Neural progenitor cell (in vitro differentiated cells): ENCODE data around the gene FNTB. TPM values are rescaled to one million over a fixed set of nuclear protein-coding genes. Genes with fewer than 3 reads are reported as not detected.

Source experiments
- DNase-seq: peaks from one replicate; pipeline ENCODE4 v3.0.0-alpha.2; 2016; ENCODE audit warnings: low spot score
- H2AFZ ChIP-seq: fragments of 200-600 bp; sonication (generic); replicated peaks from 2 replicates; pipeline ENCODE4 v1.6.1; 2016; ENCODE audit warnings: antibody characterized with exemption
- H3F3A ChIP-seq: fragments of 200-600 bp; sonication (generic); 2 replicates; pipeline ENCODE4 v1.6.1; 2016; ENCODE audit warnings: antibody characterized with exemption, low read depth
- H3K27ac ChIP-seq: fragments of 200-600 bp; sonication (generic); 2 replicates; pipeline ENCODE4 v1.5.1; 2016; ENCODE audit warnings: mild to moderate bottlenecking
- H3K27me3 ChIP-seq: fragments of 200-600 bp; sonication (generic); 2 replicates; pipeline ENCODE4 v1.6.1; 2016; ENCODE audit warnings: mild to moderate bottlenecking, moderate library complexity
- H3K36me3 ChIP-seq: fragments of 200-600 bp; sonication (generic); 2 replicates; pipeline ENCODE4 v1.5.1; 2016
- H3K4me1 ChIP-seq: fragments of 200-600 bp; sonication (generic); 2 replicates; pipeline ENCODE4 v1.6.1; 2016; ENCODE audit warnings: mixed run types
- H3K4me2 ChIP-seq: fragments of 200-600 bp; sonication (generic); 2 replicates; pipeline ENCODE4 v1.6.1; 2016
- H3K4me3 ChIP-seq: fragments of 200-600 bp; sonication (generic); 2 replicates; pipeline ENCODE4 v1.5.1; 2016
- H3K79me2 ChIP-seq: fragments of 200-600 bp; sonication (generic); 2 replicates; pipeline ENCODE4 v1.6.1; 2016; ENCODE audit warnings: low read depth
- H3K9ac ChIP-seq: fragments of 200-600 bp; sonication (generic); 2 replicates; pipeline ENCODE4 v1.6.1; 2016
- H3K9me3 ChIP-seq: fragments of 200-600 bp; sonication (generic); 2 replicates; pipeline ENCODE4 v1.5.1; 2016; ENCODE audit warnings: low read depth
- H4K20me1 ChIP-seq: fragments of 200-600 bp; sonication (generic); 2 replicates; pipeline ENCODE4 v1.6.1; 2016; ENCODE audit warnings: low read depth
- H3K27ac Mint-ChIP-seq: 3 replicates; pipeline ENCODE4 v1.8.0; 2021; ENCODE audit warnings: mixed read lengths
- H3K27me3 Mint-ChIP-seq: 2 replicates; pipeline ENCODE4 v1.8.0; 2022; ENCODE audit warnings: low read depth, mild to moderate bottlenecking, inconsistent platforms, moderate library complexity, mixed read lengths; ENCODE audit not compliant: insufficient read depth
- H3K36me3 Mint-ChIP-seq: 3 replicates; pipeline ENCODE4 v1.8.0; 2021; ENCODE audit warnings: mixed read lengths
- H3K4me1 Mint-ChIP-seq: 3 replicates; pipeline ENCODE4 v1.8.0; 2021; ENCODE audit warnings: mixed read lengths
- H3K4me3 Mint-ChIP-seq: 3 replicates; pipeline ENCODE4 v1.8.0; 2021; ENCODE audit warnings: mild to moderate bottlenecking, moderate library complexity, mixed read lengths
- H3K9me3 Mint-ChIP-seq: 3 replicates; pipeline ENCODE4 v1.8.0; 2020; ENCODE audit warnings: mixed read lengths
- CTCF ChIP-seq: fragments of 200-600 bp; sonication (generic); IDR thresholded peaks from 2 replicates; pipeline ENCODE4 v1.5.1; 2017; ENCODE audit warnings: antibody characterized with exemption, mild to moderate bottlenecking
- EZH2 ChIP-seq: fragments of 200-600 bp; sonication (generic); IDR thresholded peaks from 2 replicates; pipeline ENCODE4 v1.6.1; 2017; ENCODE audit warnings: antibody characterized with exemption, mild to moderate bottlenecking, moderate library complexity
- EZH2phosphoT487 ChIP-seq: fragments of 200-600 bp; sonication (generic); IDR thresholded peaks from 2 replicates; pipeline ENCODE4 v1.6.1; 2017; ENCODE audit warnings: antibody characterized with exemption
- total RNA-seq: library from RNA; depleted of rRNA; stranded (reverse); fragments of >200 nt; gene quantifications from 2 replicates; pipeline ENCODE4 v1.2.3, GENCODE V29; 2015; ENCODE audit warnings: low replicate concordance

Gene FNTB
- total RNA-seq, 1 donor from 2014 or later, result 8.0 TPM

DNA sequence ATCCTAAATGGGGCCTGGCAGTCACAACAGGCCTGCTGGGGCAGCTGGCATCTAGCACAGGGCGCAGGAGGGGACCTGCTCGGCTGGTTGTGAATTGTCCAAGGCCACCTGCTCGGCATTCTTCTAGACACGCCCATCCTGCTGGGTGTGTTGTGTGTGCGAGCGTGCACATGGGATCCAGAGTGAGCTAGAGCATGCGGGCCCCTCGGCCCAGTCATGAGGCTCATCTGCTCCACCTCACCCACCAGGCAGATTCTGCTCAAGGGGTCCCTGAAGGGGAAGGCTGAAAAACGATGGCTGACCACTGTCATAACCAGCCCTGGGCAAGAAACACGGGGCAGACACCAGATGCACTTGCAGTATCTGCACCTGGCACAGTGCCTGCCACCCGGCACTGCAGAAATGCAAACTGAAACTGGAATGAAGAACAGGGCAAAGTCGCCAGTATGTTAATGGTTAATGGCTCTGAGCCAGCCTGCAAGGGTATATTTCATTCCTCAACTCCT lies 83.8 kb downstream of the FNTB start:
- peaks cover 7% of the 10 kb centered on the region for H3K36me3 Mint-ChIP-seq
- no peak overlapping the region for H3K9ac ChIP-seq
- H3F3A ChIP-seq, result no peaks in the 10 kb centered on the region
- H4K20me1 ChIP-seq, result no peaks in the 10 kb centered on the region
- no peaks in the 10 kb centered on the region for H3K27me3 ChIP-seq
- no peaks in the 10 kb centered on the region for H3K36me3 ChIP-seq
- TF ChIP-seq EZH2phosphoT487 (no peak), CTCF (no peak), EZH2 (no peak)
- H2AFZ ChIP-seq, result no peak overlapping the region
- H3K9me3 Mint-ChIP-seq, result no peaks in the 10 kb centered on the region
- H3K4me2 ChIP-seq, result no peak overlapping the region
- peaks cover 2% of the 10 kb centered on the region for H3K27me3 Mint-ChIP-seq
- no peak overlapping the region for H3K4me3 ChIP-seq
- H3K4me3 Mint-ChIP-seq, result no peak overlapping the region
- no peaks in the 10 kb centered on the region for H3K4me1 Mint-ChIP-seq
- no peak overlapping the region for H3K27ac Mint-ChIP-seq
- H3K9me3 ChIP-seq, result no peaks in the 10 kb centered on the region
- no peaks in the 10 kb centered on the region for H3K4me1 ChIP-seq
- H3K79me2 ChIP-seq, result no peaks in the 10 kb centered on the region
- no peak for DNase-seq
- no peak overlapping the region for H3K27ac ChIP-seq

GRCh38 chr14:65071544-65071943 lies 84.8 kb downstream of the FNTB start:
- H3K36me3 Mint-ChIP-seq, result peaks cover 8% of the 10 kb centered on the region
- no peak overlapping the region for H3K9ac ChIP-seq
- no peak overlapping the region for H3K4me3 Mint-ChIP-seq
- H4K20me1 ChIP-seq, result no peaks in the 10 kb centered on the region
- no peak overlapping the region for H2AFZ ChIP-seq
- H3F3A ChIP-seq, result no peaks in the 10 kb centered on the region
- H3K27ac ChIP-seq, result no peak overlapping the region
- H3K9me3 Mint-ChIP-seq, result no peaks in the 10 kb centered on the region
- H3K4me1 Mint-ChIP-seq, result no peaks in the 10 kb centered on the region
- no peak overlapping the region for H3K4me3 ChIP-seq
- no peaks in the 10 kb centered on the region for H3K9me3 ChIP-seq
- H3K27me3 Mint-ChIP-seq, result no peaks in the 10 kb centered on the region
- H3K4me2 ChIP-seq, result no peak overlapping the region
- no peaks in the 10 kb centered on the region for H3K27me3 ChIP-seq
- no peaks in the 10 kb centered on the region for H3K79me2 ChIP-seq
- H3K27ac Mint-ChIP-seq, result no peak overlapping the region
- DNase-seq, result no peak
- no peaks in the 10 kb centered on the region for H3K4me1 ChIP-seq
- TF ChIP-seq EZH2, result no peak
- no peak for TF ChIP-seq EZH2phosphoT487
- no peak for TF ChIP-seq CTCF
- no peaks in the 10 kb centered on the region for H3K36me3 ChIP-seq

DNA sequence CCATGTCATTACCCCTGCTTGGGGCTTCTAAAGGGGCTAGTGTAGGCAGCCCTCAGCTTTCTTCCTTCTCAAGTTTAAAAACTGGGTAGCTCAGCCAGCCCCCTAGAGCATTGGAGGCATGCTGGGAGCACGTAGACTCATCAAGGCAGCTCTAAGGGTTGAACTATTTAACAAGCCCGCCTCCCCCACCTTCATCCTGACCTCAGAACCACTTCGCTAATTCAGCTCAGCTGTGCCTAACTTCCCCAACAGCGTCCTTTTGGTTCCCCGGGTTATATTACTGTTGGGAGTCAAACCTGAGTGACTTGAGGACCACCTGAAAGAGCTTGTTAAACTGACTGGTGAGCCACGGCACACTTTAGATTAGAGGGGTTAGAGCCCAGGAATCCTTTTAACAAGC lies 85.6 kb downstream of the FNTB start:
- no peaks in the 10 kb centered on the region for H3K79me2 ChIP-seq
- no peak overlapping the region for H3K4me2 ChIP-seq
- no peaks in the 10 kb centered on the region for H3K4me1 ChIP-seq
- no peaks in the 10 kb centered on the region for H3K27me3 ChIP-seq
- H2AFZ ChIP-seq, result no peak overlapping the region
- H3K9ac ChIP-seq, result no peak overlapping the region
- no peak for DNase-seq
- Mint-ChIP-seq H3K9me3 (no peaks in the 10 kb centered on the region), H3K4me3 (no peak overlapping the region), H3K36me3 (peaks cover 9% of the 10 kb centered on the region), H3K27me3 (no peaks in the 10 kb centered on the region), H3K4me1 (no peaks in the 10 kb centered on the region), H3K27ac (no peak overlapping the region)
- no peaks in the 10 kb centered on the region for H4K20me1 ChIP-seq
- H3K4me3 ChIP-seq, result no peak overlapping the region
- H3K36me3 ChIP-seq, result no peaks in the 10 kb centered on the region
- no peaks in the 10 kb centered on the region for H3F3A ChIP-seq
- no peak overlapping the region for H3K27ac ChIP-seq
- H3K9me3 ChIP-seq, result no peaks in the 10 kb centered on the region
- TF ChIP-seq CTCF, result no peak
- no peak for TF ChIP-seq EZH2phosphoT487
- TF ChIP-seq EZH2, result no peak
